HEK293 (cell line): ENCODE results near the gene PPP2R1B.

Experiments
- CTCF ChIA-PET: fragments of 350-600 bp; formaldehyde crosslinking; extraction: SDS; loops from one replicate; lab custom pipeline; 2021; ENCODE audit warnings: antibody characterized with exemption; lab: Yijun Ruan, JAX
- POLR2A ChIA-PET: fragments of 300-600 bp; formaldehyde crosslinking; extraction: SDS; loops from one replicate; lab custom pipeline; 2020; ENCODE audit warnings: antibody characterized with exemption, inconsistent platforms; lab: Yijun Ruan, JAX
- H3K27ac ChIP-seq: fragments of 200-500 bp; sonication (Bioruptor generic); 2 replicates; pipeline ENCODE4 v1.5.1; 2014; ENCODE audit warnings: low read depth, low read length, control low read depth, inconsistent platforms; ENCODE audit errors: extremely low read depth
- H3K36me3 ChIP-seq, 2 experiments: fragments of 200-500 bp in 1 of 2; sonication (Bioruptor generic) in 1 of 2; 1 replicate in 1 of 2; 2 replicates in 1 of 2; pipeline ENCODE4 v1.5.1; 2014 to 2017; ENCODE audit warnings: inconsistent platforms in 2 of 2, low read length in 2 of 2; ENCODE audit not compliant: control insufficient read depth in 2 of 2, insufficient read depth in 1 of 2
- H3K4me1 ChIP-seq: fragments of 200-500 bp; sonication (Bioruptor generic); 2 replicates; pipeline ENCODE4 v1.5.1; 2014; ENCODE audit warnings: mild to moderate bottlenecking, low read length, inconsistent platforms; ENCODE audit not compliant: control insufficient read depth, insufficient read depth
- H3K4me3 ChIP-seq: 2 replicates; pipeline ENCODE4 v1.5.1; 2011; ENCODE audit warnings: low read depth, mild to moderate bottlenecking, control low read depth, low read length, moderate library complexity
- H3K9me3 ChIP-seq: fragments of 200-500 bp; sonication (Bioruptor generic); 2 replicates; pipeline ENCODE4 v1.5.1; 2014; ENCODE audit warnings: low read depth, low read length, inconsistent platforms; ENCODE audit not compliant: control insufficient read depth, insufficient read depth
- EGR2 ChIP-seq: fragments of 450-650 bp; formaldehyde crosslinking; IDR thresholded peaks from 2 replicates; pipeline ENCODE4 v1.5.1; 2016; ENCODE audit warnings: low read depth, missing biosample characterization, missing genetic modification characterization
- GLIS1 ChIP-seq: fragments of 450-650 bp; formaldehyde crosslinking; IDR thresholded peaks from 2 replicates; pipeline ENCODE4 v1.5.1; 2016; ENCODE audit warnings: missing biosample characterization, missing genetic modification characterization
- HOXD13 ChIP-seq: sonication (generic); formaldehyde crosslinking; IDR thresholded peaks from 2 replicates; pipeline ENCODE4 v1.8.0; 2022; ENCODE audit warnings: missing genetic modification reagents, borderline replicate concordance
- MYNN ChIP-seq: fragments of 450-650 bp; formaldehyde crosslinking; IDR thresholded peaks from 2 replicates; pipeline ENCODE4 v1.5.1; 2016; ENCODE audit warnings: missing biosample characterization, missing genetic modification characterization, borderline replicate concordance
- RBAK ChIP-seq: fragments of 450-650 bp; formaldehyde crosslinking; IDR thresholded peaks from 2 replicates; pipeline ENCODE4 v1.5.1; 2016; ENCODE audit warnings: missing biosample characterization, missing genetic modification characterization
- ZNF138 ChIP-seq: fragments of 450-650 bp; formaldehyde crosslinking; IDR thresholded peaks from 2 replicates; pipeline ENCODE4 v1.5.1; 2016; ENCODE audit warnings: missing biosample characterization, missing genetic modification characterization, borderline replicate concordance
- ZNF274 ChIP-seq, 2 experiments: fragments of 200-500 bp in 1 of 2; fragments of 450-650 bp in 1 of 2; sonication (Bioruptor generic) in 1 of 2; formaldehyde crosslinking in 1 of 2; IDR thresholded peaks; 2 replicates each; pipeline versions ENCODE4 v1.5.1 to v1.6.1; 2014 to 2016; ENCODE audit warnings: borderline replicate concordance in 1 of 2, inconsistent platforms in 1 of 2, low read length in 1 of 2, missing biosample characterization in 1 of 2, missing genetic modification characterization in 1 of 2
- ZNF37A ChIP-seq: fragments of 450-650 bp; IDR thresholded peaks from 2 replicates; pipeline ENCODE4 v1.5.1; 2018; ENCODE audit warnings: missing biosample characterization, missing genetic modification characterization
- ZNF423 ChIP-seq: fragments of 450-650 bp; formaldehyde crosslinking; IDR thresholded peaks from 2 replicates; pipeline ENCODE4 v1.5.1; 2016; ENCODE audit warnings: missing biosample characterization, missing genetic modification characterization
- ZNF48 ChIP-seq: fragments of 450-650 bp; formaldehyde crosslinking; IDR thresholded peaks from 2 replicates; pipeline ENCODE4 v1.5.1; 2016; ENCODE audit warnings: missing biosample characterization, missing genetic modification characterization
- ZNF518A ChIP-seq: fragments of 450-650 bp; formaldehyde crosslinking; conservative IDR thresholded peaks from 2 replicates; pipeline ENCODE4 v1.5.1; 2016; ENCODE audit warnings: low read depth, missing biosample characterization, missing genetic modification characterization
- ZNF555 ChIP-seq: fragments of 450-650 bp; formaldehyde crosslinking; conservative IDR thresholded peaks from 2 replicates; pipeline ENCODE4 v1.5.1; 2017; ENCODE audit warnings: missing biosample characterization, mild to moderate bottlenecking, missing genetic modification characterization, inconsistent platforms
- ZNF596 ChIP-seq: fragments of 450-650 bp; IDR thresholded peaks from 2 replicates; pipeline ENCODE4 v1.5.0; 2018; ENCODE audit warnings: missing biosample characterization, mild to moderate bottlenecking, missing genetic modification characterization, moderate library complexity
- ZNF670 ChIP-seq: fragments of 450-650 bp; formaldehyde crosslinking; IDR thresholded peaks from 2 replicates; pipeline ENCODE4 v1.5.1; 2016; ENCODE audit warnings: missing biosample characterization, missing genetic modification characterization, low read depth
- ZNF701 ChIP-seq: fragments of 450-650 bp; formaldehyde crosslinking; IDR thresholded peaks from 2 replicates; pipeline ENCODE4 v1.5.1; 2016; ENCODE audit warnings: missing biosample characterization, missing genetic modification characterization
- ZNF830 ChIP-seq: fragments of 450-650 bp; IDR thresholded peaks from 2 replicates; pipeline ENCODE4 v1.5.0; 2018; ENCODE audit warnings: missing biosample characterization, missing genetic modification characterization, low read depth, mild to moderate bottlenecking, moderate library complexity
- TF ChIP-seq, protein P1 (sequence below): fragments of 450-650 bp; formaldehyde crosslinking; IDR thresholded peaks from 2 replicates; pipeline ENCODE4 v1.5.1; 2016; ENCODE audit warnings: missing biosample characterization, missing genetic modification characterization
- TF ChIP-seq, protein P2 (sequence below): fragments of 450-650 bp; formaldehyde crosslinking; IDR thresholded peaks from 2 replicates; pipeline ENCODE4 v1.5.1; 2017; ENCODE audit warnings: missing biosample characterization, missing genetic modification characterization
- TF ChIP-seq, protein P3 (sequence below): fragments of 450-650 bp; formaldehyde crosslinking; IDR thresholded peaks from 2 replicates; pipeline ENCODE4 v1.5.1; 2016; ENCODE audit warnings: missing biosample characterization, missing genetic modification characterization
- TF ChIP-seq, protein P4 (sequence below): fragments of 450-650 bp; formaldehyde crosslinking; IDR thresholded peaks from 2 replicates; pipeline ENCODE4 v1.5.1; 2017; ENCODE audit warnings: missing biosample characterization, mild to moderate bottlenecking, missing genetic modification characterization, moderate library complexity

Gene PPP2R1B

GRCh38 chr11:111764621-111765020 is 1.6 kb downstream of the PPP2R1B start:
- H3K9me3 ChIP-seq, result no peaks in the 10 kb centered on the region
- TF ChIP-seq GLIS1 (tag by site-specific recombination), result peak; percentile 33; the same call in 1 of the 2 replicates
- TF ChIP-seq, protein P1, sequence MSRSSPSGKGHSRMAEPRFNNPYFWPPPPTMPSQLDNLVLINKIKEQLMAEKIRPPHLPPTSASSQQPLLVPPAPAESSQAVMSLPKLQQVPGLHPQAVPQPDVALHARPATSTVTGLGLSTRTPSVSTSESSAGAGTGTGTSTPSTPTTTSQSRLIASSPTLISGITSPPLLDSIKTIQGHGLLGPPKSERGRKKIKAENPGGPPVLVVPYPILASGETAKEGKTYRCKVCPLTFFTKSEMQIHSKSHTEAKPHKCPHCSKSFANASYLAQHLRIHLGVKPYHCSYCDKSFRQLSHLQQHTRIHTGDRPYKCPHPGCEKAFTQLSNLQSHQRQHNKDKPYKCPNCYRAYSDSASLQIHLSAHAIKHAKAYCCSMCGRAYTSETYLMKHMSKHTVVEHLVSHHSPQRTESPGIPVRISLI (tag by site-specific recombination), result no peak
- TF ChIP-seq, all 188 proteins: peak for 1
- CTCF ChIA-PET, result interaction anchor here (0.7 to 5.4 kb wide), 4 partner anchors 11 to 979 kb away, joined by 3 to 46 read pairs (median 6); no protein-coding TSS in a partner anchor
- peak overlapping the region; percentile 99; the same call in 1 of the 2 replicates for H3K4me3 ChIP-seq
- H3K27ac ChIP-seq, result no peak overlapping the region
- H3K4me1 ChIP-seq, result no peaks in the 10 kb centered on the region
- POLR2A ChIA-PET, result interaction anchor here (0.5 to 1.0 kb wide), 4 partner anchors 160 to 1248 kb away, joined by 3 to 5 read pairs (median 4); no protein-coding TSS in a partner anchor
- peaks cover 11 to 53% of the 10 kb centered on the region in 2 experiments; a peak in 2 of 3 replicates for H3K36me3 ChIP-seq

GRCh38 chr11:111762981-111763643 is 3.1 kb downstream of the PPP2R1B start:
- Histone ChIP-seq H3K4me3 (no peak overlapping the region), H3K9me3 (no peaks in the 10 kb centered on the region), H3K36me3 (peaks cover 11 to 67% of the 10 kb centered on the region in 2 experiments; a peak in 2 of 3 replicates), H3K4me1 (no peaks in the 10 kb centered on the region), H3K27ac (no peak overlapping the region)
- CTCF ChIA-PET, result interaction anchor here (0.8 to 1.2 kb wide), 3 partner anchors 14 to 159 kb away, joined by 3 to 4 read pairs (median 3); no protein-coding TSS in a partner anchor
- POLR2A ChIA-PET, result no interaction called here
- TF ChIP-seq ZNF701 (tag by site-specific recombination), result no peak
- no peak for TF ChIP-seq ZNF830 (tag by site-specific recombination)
- no peak for TF ChIP-seq ZNF518A (tag by site-specific recombination)
- no peak for TF ChIP-seq ZNF670
- no peak for TF ChIP-seq EGR2
- no peak for TF ChIP-seq ZNF555 (tag by site-specific recombination)
- TF ChIP-seq ZNF138 (tag by site-specific recombination), result no peak
- TF ChIP-seq RBAK (tag by site-specific recombination), result no peak
- no peak for TF ChIP-seq ZNF274 (IDR thresholded peaks at IDR 0.05; ENCODE audit: low read length)
- no peak for TF ChIP-seq ZNF274 (tag by site-specific recombination; IDR thresholded peaks at IDR 0.05; ENCODE audit: borderline replicate concordance)
- TF ChIP-seq, protein P2, sequence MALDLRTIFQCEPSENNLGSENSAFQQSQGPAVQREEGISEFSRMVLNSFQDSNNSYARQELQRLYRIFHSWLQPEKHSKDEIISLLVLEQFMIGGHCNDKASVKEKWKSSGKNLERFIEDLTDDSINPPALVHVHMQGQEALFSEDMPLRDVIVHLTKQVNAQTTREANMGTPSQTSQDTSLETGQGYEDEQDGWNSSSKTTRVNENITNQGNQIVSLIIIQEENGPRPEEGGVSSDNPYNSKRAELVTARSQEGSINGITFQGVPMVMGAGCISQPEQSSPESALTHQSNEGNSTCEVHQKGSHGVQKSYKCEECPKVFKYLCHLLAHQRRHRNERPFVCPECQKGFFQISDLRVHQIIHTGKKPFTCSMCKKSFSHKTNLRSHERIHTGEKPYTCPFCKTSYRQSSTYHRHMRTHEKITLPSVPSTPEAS (tag by site-specific recombination), result no peak
- TF ChIP-seq, protein P3, sequence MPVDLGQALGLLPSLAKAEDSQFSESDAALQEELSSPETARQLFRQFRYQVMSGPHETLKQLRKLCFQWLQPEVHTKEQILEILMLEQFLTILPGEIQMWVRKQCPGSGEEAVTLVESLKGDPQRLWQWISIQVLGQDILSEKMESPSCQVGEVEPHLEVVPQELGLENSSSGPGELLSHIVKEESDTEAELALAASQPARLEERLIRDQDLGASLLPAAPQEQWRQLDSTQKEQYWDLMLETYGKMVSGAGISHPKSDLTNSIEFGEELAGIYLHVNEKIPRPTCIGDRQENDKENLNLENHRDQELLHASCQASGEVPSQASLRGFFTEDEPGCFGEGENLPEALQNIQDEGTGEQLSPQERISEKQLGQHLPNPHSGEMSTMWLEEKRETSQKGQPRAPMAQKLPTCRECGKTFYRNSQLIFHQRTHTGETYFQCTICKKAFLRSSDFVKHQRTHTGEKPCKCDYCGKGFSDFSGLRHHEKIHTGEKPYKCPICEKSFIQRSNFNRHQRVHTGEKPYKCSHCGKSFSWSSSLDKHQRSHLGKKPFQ (tag by site-specific recombination), result no peak
- TF ChIP-seq ZNF48, result no peak
- no peak for TF ChIP-seq HOXD13
- no peak for TF ChIP-seq ZNF423 (tag by site-specific recombination)
- TF ChIP-seq, protein P4, sequence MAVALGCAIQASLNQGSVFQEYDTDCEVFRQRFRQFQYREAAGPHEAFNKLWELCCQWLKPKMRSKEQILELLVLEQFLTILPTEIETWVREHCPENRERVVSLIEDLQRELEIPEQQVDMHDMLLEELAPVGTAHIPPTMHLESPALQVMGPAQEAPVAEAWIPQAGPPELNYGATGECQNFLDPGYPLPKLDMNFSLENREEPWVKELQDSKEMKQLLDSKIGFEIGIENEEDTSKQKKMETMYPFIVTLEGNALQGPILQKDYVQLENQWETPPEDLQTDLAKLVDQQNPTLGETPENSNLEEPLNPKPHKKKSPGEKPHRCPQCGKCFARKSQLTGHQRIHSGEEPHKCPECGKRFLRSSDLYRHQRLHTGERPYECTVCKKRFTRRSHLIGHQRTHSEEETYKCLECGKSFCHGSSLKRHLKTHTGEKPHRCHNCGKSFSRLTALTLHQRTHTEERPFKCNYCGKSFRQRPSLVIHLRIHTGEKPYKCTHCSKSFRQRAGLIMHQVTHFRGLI (tag by site-specific recombination), result no peak
- TF ChIP-seq ZNF37A (tag by site-specific recombination), result no peak
- TF ChIP-seq MYNN, result no peak
- TF ChIP-seq ZNF596 (tag by site-specific recombination), result no peak
